K562 (cell line): ENCODE data around the gene AGGF1. TPM values are rescaled to one million over a fixed set of nuclear protein-coding genes. Genes with fewer than 3 reads are reported as not detected.

Source experiments
- ATAC-seq: fragments of 200-7000 bp; cut with Tn5 transposase; 3 replicates; pipeline ENCODE4 v1.9.1; 2020; ENCODE audit warnings: moderate library complexity
- BruUV-seq: library from RNA; stranded (reverse); fragments of 400-500 nt; replicated peaks from 2 replicates; lab custom pipeline; 2021; lab: Mats Ljungman, UMichigan
- CTCF ChIA-PET: fragments of 300-600 bp; formaldehyde crosslinking; extraction: SDS; loops from one replicate; lab custom pipeline; 2021; ENCODE audit warnings: low intra/inter-chr PET ratio; lab: Yijun Ruan, JAX
- POLR2A ChIA-PET: fragments of 300-600, 350-650 bp; sonication (Branson Sonifier 250); formaldehyde crosslinking; extraction: SDS; loops from one replicate; lab custom pipeline; 2021; ENCODE audit warnings: antibody characterized with exemption, inconsistent platforms; lab: Yijun Ruan, JAX
- DNase-seq, 4 experiments: peaks; one replicate each; pipeline versions ENCODE4 v3.0.0 to v3.0.0-alpha.2; 2011 to 2018; ENCODE audit warnings: low spot score in 3 of 4, mixed read lengths in 3 of 4; ENCODE audit errors: extremely low read depth in 1 of 4
- FAIRE-seq: peaks from 2 replicates; lab custom pipeline; 2011; peaks lifted over from hg19 to GRCh38; lab: Jason Lieb, UNC
- H2AFZ ChIP-seq: 2 replicates; pipeline ENCODE4 v1.6.0; 2011; ENCODE audit warnings: low read depth, low read length, control low read depth, inconsistent platforms
- H3K27ac ChIP-seq: fragments of 200-600 bp; 3 replicates; pipeline ENCODE4 v1.8.0; 2011; ENCODE audit warnings: low read depth, mild to moderate bottlenecking, control low read depth, inconsistent platforms, low read length, moderate library complexity, mixed read lengths; ENCODE audit errors: extremely low read depth
- H3K27me3 ChIP-seq, 2 experiments: fragments of 300-600 bp in 1 of 2; 2 replicates in 1 of 2; 3 replicates in 1 of 2; pipeline versions ENCODE4 v1.6.0 to v1.8.0; 2011; ENCODE audit warnings: inconsistent platforms in 2 of 2, low read length in 2 of 2, mild to moderate bottlenecking in 1 of 2, mixed read lengths in 1 of 2, moderate library complexity in 1 of 2; ENCODE audit not compliant: control insufficient read depth in 2 of 2, insufficient read depth in 2 of 2
- H3K36me3 ChIP-seq: fragments of 300-600 bp; 3 replicates; pipeline ENCODE4 v1.8.0; 2011; ENCODE audit warnings: mild to moderate bottlenecking, low read length, inconsistent platforms; ENCODE audit not compliant: control insufficient read depth, insufficient read depth
- H3K4me1 ChIP-seq, 2 experiments: fragments of 200-600 bp in 1 of 2; replicated peaks in 1 of 2; 2 replicates in 1 of 2; 3 replicates in 1 of 2; pipeline versions ENCODE4 v1.5.1 to v1.8.0; 2011; ENCODE audit warnings: inconsistent platforms in 2 of 2, low read length in 2 of 2, mild to moderate bottlenecking in 1 of 2, mixed read lengths in 1 of 2, moderate library complexity in 1 of 2; ENCODE audit not compliant: control insufficient read depth in 2 of 2, insufficient read depth in 2 of 2
- H3K4me2 ChIP-seq: 2 replicates; pipeline ENCODE4 v1.6.1; 2011; ENCODE audit warnings: low read length, control low read depth, inconsistent platforms, mixed read lengths; ENCODE audit not compliant: insufficient read depth
- H3K4me3 ChIP-seq: fragments of 200-600 bp; sonication (generic), shearing (Covaris generic); 2 replicates; pipeline ENCODE4 v1.5.1; 2016; ENCODE audit warnings: control low read depth, inconsistent platforms
- H3K79me2 ChIP-seq: fragments of 200-600 bp; 3 replicates; pipeline ENCODE4 v1.8.0; 2011; ENCODE audit warnings: low read length, inconsistent platforms; ENCODE audit not compliant: control insufficient read depth, insufficient read depth
- H3K9ac ChIP-seq, 2 experiments: 2 replicates each; pipeline versions ENCODE4 v1.6.0 to v1.6.1; 2011; ENCODE audit warnings: low read depth in 2 of 2, low read length in 2 of 2, control low read depth in 1 of 2, inconsistent platforms in 1 of 2, mild to moderate bottlenecking in 1 of 2, mixed read lengths in 1 of 2; ENCODE audit not compliant: insufficient read depth in 1 of 2
- H3K9me1 ChIP-seq: one replicate; pipeline ENCODE4 v1.6.0; 2011; ENCODE audit warnings: inconsistent platforms, mild to moderate bottlenecking, low read length, moderate library complexity; ENCODE audit not compliant: control insufficient read depth, insufficient read depth
- H3K9me3 ChIP-seq: replicated peaks from 2 replicates; pipeline ENCODE4 v1.5.1; 2011; ENCODE audit warnings: low read depth, low read length, inconsistent platforms; ENCODE audit not compliant: control insufficient read depth, insufficient read depth
- H4K20me1 ChIP-seq: replicated peaks from 2 replicates; pipeline ENCODE4 v1.6.1; 2011; ENCODE audit warnings: low read length, inconsistent platforms, mixed read lengths; ENCODE audit not compliant: control insufficient read depth, insufficient read depth
- BRCA1 ChIP-seq, 2 experiments: fragments of 450-650 bp in 1 of 2; sonication (generic) in 1 of 2; formaldehyde crosslinking in 1 of 2; IDR thresholded peaks; 2 replicates each; pipeline versions ENCODE4 v1.5.0 to v1.6.1; 2017 to 2020; ENCODE audit warnings: mild to moderate bottlenecking in 1 of 2, missing genetic modification reagents in 1 of 2
- HLTF ChIP-seq: fragments of 450-650 bp; IDR thresholded peaks from 2 replicates; pipeline ENCODE4 v1.6.1; 2016
- KLF16 ChIP-seq: IDR thresholded peaks from 2 replicates; pipeline ENCODE4 v1.6.1; 2016; ENCODE audit warnings: antibody characterized with exemption
- MAZ ChIP-seq, 2 experiments: fragments of 450-650 bp in 1 of 2; sonication (generic) in 1 of 2; formaldehyde crosslinking; IDR thresholded peaks in 1 of 2; conservative IDR thresholded peaks in 1 of 2; 2 replicates each; pipeline versions ENCODE4 v1.4.0 to v1.5.0; 2020; ENCODE audit warnings: mild to moderate bottlenecking in 1 of 2, missing genetic modification reagents in 1 of 2
- NR2C1 ChIP-seq, 2 experiments: fragments of 450-650 bp; IDR thresholded peaks; 2 replicates each; pipeline ENCODE4 v1.6.1; 2017; ENCODE audit warnings: mild to moderate bottlenecking in 2 of 2, antibody characterized with exemption in 1 of 2, inconsistent platforms in 1 of 2, missing compliant biosample characterization in 1 of 2, missing genetic modification characterization in 1 of 2
- ZNF133 ChIP-seq: fragments of 250-450 bp; sonication (Bioruptor Pico); IDR thresholded peaks from 2 replicates; pipeline ENCODE4 v1.4.0; 2020; ENCODE audit warnings: mild to moderate bottlenecking
- ZNF507 ChIP-seq: conservative IDR thresholded peaks from 2 replicates; pipeline ENCODE4 v1.6.1; 2017; ENCODE audit warnings: missing genetic modification characterization, missing compliant biosample characterization
- WGBS: fragments of 100-300 bp; shearing (Covaris generic); methylation state at CpG from one replicate; pipeline ENCODE4 v1.1.6; 2016; ENCODE audit warnings: low coverage, mixed read lengths; ENCODE audit not compliant: insufficient coverage; ENCODE audit errors: missing lambda C conversion rate; 5-methylcytosine and 5-hydroxymethylcytosine counted together
- in situ Hi-C: fragments of 300-500 bp; cut with MboI; formaldehyde crosslinking; loops from 4 replicates; pipeline ENCODE4 v1.15.0; 2018; ENCODE audit warnings: inconsistent platforms, mixed read lengths
- intact Hi-C: fragments of 100-400 bp; cut with micrococcal nuclease; formaldehyde crosslinking; loops from 2 replicates; pipeline ENCODE4 v1.14.2; 2022
- polyA plus RNA-seq, 8 experiments: library from polyadenylated mRNA; depleted of rRNA in 4 of 8; stranded (reverse) in 5 of 8; unstranded in 3 of 8; fragments of >200 nt; fragmentation: Nextera tagmentation in 2 of 8; fragmentation: Illumina TruSeq in 1 of 8; extraction: Ambion mirVana in 2 of 8; extraction: Trizol in 1 of 8; gene quantifications; 2 replicates each; pipeline versions ENCODE4 v1.2.1 to v1.2.3, GENCODE V29; 2011 to 2014; ENCODE audit warnings: inconsistent platforms in 1 of 8, missing spikeins in 1 of 8
- total RNA-seq, 7 experiments: library from RNA; depleted of rRNA in 6 of 7; stranded (reverse); fragments of >200 nt in 6 of 7; fragmentation: Illumina TruSeq in 2 of 7; extraction: Trizol in 2 of 7; gene quantifications; 2 replicates each; pipeline versions ENCODE4 v1.2.1 to v1.2.3, GENCODE V29; 2011 to 2021; ENCODE audit warnings: low replicate concordance in 1 of 7
- TF ChIP-seq, protein P1 (sequence below): fragments of 250-450 bp; sonication (Bioruptor Pico); IDR thresholded peaks from 2 replicates; pipeline ENCODE4 v1.9.0; 2021; ENCODE audit warnings: mild to moderate bottlenecking

The AGGF1 gene
- total and polyA plus RNA-seq, 9 of the 15 experiments (the other 6 are each of a cell fraction or from before 2014, with no cell fraction given) = 5.2 to 20.4 (median 13.4) TPM

DNA sequence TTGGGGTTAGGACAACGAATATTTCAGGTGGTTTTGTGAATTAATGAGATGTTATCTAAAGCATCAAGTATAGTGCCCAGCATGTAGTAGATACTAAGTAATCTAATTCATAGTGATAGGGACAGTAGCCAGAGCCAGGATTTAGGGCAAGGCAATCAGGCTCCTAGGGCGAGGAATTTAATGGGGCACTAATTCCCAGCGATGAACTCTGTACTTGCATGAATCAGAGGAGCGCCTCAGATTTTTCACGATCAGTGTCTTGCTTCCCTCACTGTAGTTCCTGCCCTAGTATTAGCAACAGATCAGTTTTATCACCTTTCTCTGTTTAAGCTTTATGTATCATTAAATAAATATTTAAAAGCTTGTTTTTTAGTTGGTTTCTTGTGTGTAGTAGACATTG lies 3.1 kb downstream of the AGGF1 start:
- H3K9me3 ChIP-seq = peaks cover 17% of the 10 kb centered on the region
- DNase-seq (no peak), ATAC-seq (no peak)
- peaks cover 36% of the 10 kb centered on the region for H3K36me3 ChIP-seq
- intact Hi-C loops = no loop called here
- TF ChIP-seq BRCA1 (IDR thresholded peaks at IDR 0.05) (no peak), BRCA1 (CRISPR knock-in tag; IDR thresholded peaks at IDR 0.05) (no peak), MAZ (CRISPR knock-in tag; conservative IDR thresholded peaks at IDR 0.05 in 1 of 2, IDR thresholded peaks at IDR 0.05 in 1 of 2) (no peak), ZNF133 (no peak), HLTF (no peak), NR2C1 (IDR thresholded peaks at IDR 0.05) (no peak), NR2C1 (tag; IDR thresholded peaks at IDR 0.05) (no peak), KLF16 (no peak), ZNF507 (no peak)
- TF ChIP-seq, protein P1, sequence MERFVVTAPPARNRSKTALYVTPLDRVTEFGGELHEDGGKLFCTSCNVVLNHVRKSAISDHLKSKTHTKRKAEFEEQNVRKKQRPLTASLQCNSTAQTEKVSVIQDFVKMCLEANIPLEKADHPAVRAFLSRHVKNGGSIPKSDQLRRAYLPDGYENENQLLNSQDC (CRISPR knock-in tag) = no peak
- TF ChIP-seq, all 486 proteins: peak for 0
- 85% methylated on average over 5 of the region's 5 CpGs for WGBS
- BruUV-seq = no TSS peak
- H2AFZ ChIP-seq = no peak overlapping the region
- H3K79me2 ChIP-seq = peaks cover 17% of the 10 kb centered on the region
- H3K9ac ChIP-seq = no peak overlapping the region
- ChIA-PET POLR2A (interaction anchor here (0.7 kb wide), 1 partner anchor 143 kb away, joined by 3 read pairs; no protein-coding TSS in a partner anchor), CTCF (no interaction called here)
- FAIRE-seq = no peak
- H3K27me3 ChIP-seq = no peaks in the 10 kb centered on the region
- H3K4me1 ChIP-seq = peaks cover 4 to 14% of the 10 kb centered on the region in 2 experiments; a peak in 4 of 5 replicates
- no peak overlapping the region for H3K27ac ChIP-seq
- no peaks in the 10 kb centered on the region for H4K20me1 ChIP-seq
- no peak overlapping the region for H3K4me3 ChIP-seq
- no peaks in the 10 kb centered on the region for H3K9me1 ChIP-seq
- H3K4me2 ChIP-seq = no peak overlapping the region
- in situ Hi-C loops = no loop called here
